ENCODE measurements around the gene LAD1.

- TF ChIP-seq CTCF (conservative IDR thresholded peaks at IDR 0.05; ENCODE audit: low read length) (no peak), EZH2phosphoT487 (IDR thresholded peaks at IDR 0.05; ENCODE audit: borderline replicate concordance) (no peak)
Observed at GRCh38 chr1:201404722-201405483, 5.8 kb upstream of the LAD1 start.
